Stimulated activated CD4-positive, alpha-beta T cell treated with anti-CD3 and anti-CD28 coated beads, Interleukin-15, amount 100 ng/mL, for 1 hour (primary cell): ENCODE measurements around the gene ZNF75A.
"Not testable (repeated sequence)": the region's sequence is repeated elsewhere in the genome, so short reads cannot be mapped to it uniquely, and the experiment has no call there.

Source experiments
- DNase-seq, 2 donors: peaks; one replicate each; pipeline ENCODE4 v3.0.0-alpha.2; 2020; ENCODE audit warnings: low read depth in 1 of 2, low spot score in 1 of 2

ZNF75A gene

DNA sequence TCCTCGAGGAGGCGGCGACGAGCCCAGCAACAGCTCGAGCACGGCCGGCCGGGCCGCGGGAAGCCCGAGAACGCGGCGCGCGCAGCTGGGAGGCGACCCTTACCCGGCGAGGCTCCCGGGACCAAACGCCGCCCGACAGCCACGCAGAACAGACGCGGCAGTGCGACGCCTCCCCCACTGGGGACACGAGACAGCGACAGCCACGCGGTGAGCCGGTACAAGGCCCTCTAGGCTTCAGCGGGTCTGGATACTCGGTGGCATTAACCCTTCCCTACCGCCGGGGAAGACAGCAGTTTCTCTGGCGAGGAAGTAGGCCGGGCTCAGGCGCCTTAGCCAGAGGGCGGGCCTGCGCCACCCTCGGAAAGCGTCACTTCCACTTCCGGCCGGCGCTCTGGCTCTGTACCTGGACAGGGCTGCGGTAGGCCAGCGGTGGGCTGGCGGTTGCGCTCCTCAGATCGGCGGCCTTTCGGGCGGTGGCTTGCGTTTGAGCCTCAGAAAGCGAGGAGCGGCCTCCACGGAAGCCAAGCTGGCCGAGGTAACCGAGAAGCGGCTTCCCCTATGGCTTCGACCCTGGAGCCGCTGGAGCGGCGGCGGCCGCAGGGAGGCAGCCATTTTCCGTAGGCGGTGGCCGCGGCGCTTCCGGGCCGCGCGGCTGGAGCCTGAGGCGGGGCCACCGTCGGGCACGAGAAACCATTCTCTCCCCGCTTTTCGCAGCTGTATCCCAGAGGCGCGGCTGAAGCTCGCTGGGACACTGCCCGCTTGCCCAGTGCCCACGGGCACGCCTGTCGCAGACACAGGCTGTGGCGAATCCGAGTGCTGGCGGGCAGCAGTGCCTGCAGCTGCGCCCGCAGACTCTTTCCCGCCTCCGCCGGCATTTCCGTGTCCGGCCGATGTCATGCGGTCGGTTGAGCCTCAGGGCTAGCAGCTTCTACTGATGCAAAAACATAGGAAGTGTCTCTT, at the start of gene ZNF75A, which contains the start of gene TIGD7:
Gene ZNF75A, plus strand, starts transcription at position 389 of the 960 bp plus-strand sequence. CDS start 2,932 bp downstream, outside the sequence.
Gene TIGD7, minus strand, starts transcription at position 322 of the 960 bp plus-strand sequence. CDS start 4,816 bp downstream, outside the sequence.
- DNase-seq, result peak; percentile 62 to 63

DNA sequence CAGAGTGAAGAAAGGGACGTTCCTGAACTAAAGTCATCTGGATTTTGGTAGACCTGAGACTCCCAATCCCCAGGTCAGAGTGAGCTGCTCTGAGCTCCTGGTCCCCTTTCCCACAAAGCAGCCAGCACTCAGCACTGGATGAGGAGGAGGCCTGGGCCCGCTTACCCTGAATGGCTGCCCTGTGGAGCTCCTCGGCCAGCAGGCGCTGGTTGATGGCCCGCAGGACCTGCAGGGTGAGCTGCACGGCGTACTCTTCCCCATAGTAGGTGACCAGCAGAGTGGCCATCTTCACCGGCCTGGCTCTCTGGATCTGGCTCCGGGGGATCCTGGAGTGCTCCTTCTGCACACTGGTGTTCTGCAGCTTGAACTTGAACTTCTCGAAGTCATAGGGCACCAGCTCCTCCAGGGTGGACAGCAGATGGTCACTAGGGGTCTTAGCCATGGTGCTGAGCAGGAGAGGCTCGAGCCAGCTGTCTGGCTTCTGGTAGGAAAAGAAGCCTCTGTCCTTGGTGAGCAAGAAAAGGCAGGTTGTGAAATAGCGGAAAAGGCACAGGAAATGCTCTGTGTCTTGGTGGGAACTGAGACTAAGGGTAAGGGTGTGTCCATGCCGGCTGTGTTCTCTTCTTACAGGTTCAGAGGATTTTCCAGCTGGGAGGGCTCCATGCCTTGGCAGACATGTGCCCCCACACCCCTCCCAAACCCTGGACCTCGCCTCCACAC, 49.0 kb upstream of the ZNF75A start, which contains the start of gene MEFV:
Gene MEFV, minus strand, starts transcription at position 488 of the 720 bp plus-strand sequence. Its CDS starts 46 bp downstream, at position 442.
- no peak for DNase-seq

DNA sequence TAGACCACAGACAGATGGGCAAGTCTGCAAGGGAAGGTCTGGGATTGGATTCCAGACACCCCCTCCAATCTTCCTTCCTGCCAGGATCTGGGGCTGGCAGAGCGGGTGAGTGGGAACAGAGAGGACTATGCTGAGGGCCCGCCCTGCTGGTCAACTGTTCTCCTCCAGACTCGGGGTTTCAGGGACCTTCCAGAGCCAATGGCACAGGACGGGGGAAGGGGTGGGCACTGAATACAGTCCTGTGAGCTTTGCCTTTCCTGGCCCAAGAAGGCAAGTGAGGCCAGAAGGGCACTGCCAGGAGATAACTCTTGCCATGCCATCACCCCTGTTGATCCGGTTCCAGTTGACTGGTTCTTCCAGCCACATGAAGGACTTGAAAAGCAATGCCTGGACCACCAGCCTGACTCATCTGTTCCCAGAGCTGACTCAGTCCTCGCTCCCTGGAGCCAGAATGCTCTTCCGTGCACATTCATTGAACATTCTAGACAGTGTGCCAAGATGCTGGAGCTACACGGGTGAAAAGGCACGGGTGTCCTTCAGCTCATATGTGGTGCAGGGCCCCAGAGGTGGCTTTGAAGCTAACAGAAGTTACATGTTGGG, 48.3 kb upstream of the ZNF75A start:
- no peak for DNase-seq

DNA sequence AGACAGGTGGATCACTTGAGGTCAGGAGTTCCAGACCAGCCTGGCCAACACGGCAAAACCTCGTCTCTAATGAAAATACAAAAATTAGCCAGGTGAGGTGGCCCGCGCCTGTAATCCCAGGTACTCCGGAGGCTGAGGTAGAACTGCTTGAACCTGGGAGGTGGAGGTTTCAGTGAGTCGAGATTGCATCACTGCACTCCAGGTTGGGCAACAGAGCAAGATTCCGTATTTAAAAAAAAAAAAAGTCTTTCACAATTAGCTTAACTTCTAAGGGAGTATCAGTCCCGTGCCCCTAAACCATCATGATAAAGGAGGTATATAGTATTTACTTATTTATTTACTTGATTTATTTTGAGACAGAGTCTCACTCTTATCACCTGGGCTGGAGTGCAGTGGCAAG, 45.5 kb upstream of the ZNF75A start:
- no peak for DNase-seq

DNA sequence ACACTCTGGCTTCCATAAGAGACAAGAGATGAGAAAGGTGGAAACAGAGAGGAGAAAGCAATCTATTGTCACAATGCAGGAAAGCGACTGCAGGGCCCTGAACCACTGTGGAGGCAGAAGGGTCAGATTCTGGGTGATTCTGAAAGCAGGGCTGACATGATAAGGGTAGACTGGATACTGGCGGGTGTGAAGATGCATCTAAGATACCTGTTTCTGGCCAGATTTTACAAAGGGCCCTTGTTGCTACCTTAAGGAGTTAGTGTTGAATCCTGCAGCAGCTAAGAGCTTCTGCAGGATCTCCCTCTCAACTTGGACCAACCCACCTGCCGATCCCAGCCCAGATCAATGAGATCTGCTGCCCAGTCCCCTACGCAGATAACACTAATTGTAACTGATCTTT, 42.8 kb upstream of the ZNF75A start:
- no peak for DNase-seq

DNA sequence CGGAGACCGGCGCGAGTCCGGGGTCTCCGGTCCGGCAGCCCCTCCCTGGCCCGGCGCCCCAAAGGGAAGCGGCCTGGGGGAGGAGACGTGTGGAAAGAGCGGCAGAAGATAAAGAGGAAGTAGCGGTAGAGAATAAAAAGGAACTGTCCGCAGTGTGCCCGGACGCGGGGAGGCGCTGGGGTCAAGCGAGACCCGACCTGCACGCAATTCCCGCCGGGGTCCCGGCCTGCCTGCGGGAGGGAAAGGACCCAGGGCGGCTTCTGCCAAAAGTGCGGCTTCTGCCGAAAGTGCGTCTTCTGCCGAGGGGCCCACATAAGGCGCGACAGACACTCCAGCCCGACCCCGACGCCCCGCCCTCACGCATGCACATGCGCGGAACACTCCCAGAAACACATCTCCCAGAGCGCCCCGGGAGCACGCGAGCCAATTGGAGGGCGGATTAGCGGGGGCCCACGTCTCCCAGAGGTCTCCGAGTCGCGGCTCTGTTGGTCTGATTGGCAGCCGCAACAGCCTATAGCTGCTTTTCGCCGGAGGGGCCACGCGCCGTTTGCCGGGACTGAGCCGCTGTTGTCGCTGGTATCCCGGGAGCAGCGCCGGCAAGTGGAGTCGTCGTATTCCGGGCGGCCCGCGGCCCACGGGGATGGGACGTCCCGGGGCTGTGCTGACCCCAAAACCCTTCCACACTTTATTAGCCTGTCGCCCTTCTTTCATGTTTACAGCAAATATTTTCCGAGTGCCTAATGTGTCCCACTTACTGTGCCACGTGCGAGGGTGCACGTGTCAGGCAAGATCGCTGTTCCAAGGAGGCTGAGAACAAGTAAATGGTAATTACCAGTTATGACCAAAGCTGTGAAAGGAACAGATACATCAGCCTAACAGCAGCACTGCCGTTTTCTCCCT, 40.9 kb upstream of the ZNF75A start:
- peak; percentile 93 to 98 for DNase-seq

DNA sequence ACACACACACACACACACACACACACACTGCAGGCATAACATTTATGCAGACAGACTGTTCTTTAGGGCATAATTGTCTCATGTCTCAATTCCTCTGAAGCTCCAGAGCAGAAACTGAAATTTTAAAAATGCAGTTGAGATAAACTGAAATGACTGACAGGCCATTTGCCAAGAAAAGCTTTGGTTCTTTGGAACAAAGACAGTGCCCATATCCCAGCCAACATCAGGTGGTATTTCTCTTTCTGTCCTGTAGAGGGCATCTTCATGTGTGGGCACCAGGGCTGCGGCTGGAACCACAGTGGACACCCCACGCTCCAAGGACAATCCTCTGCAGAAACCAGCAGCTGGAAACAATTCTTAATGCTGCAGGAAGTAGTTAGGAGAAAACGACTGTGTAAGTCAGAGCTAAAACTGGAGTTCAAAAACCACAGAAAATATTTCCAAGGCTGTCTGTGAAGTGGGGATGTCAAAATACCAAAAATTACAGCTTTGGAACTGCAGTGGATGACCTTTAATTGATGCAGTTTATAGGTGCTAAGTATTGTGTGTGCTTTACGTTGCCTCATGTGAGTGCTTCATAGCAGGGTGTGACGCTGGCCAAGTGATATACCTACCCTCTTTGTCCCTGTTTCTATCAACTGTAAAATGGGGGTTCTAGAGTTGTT, 38.3 kb upstream of the ZNF75A start:
- DNase-seq, result no peak

DNA sequence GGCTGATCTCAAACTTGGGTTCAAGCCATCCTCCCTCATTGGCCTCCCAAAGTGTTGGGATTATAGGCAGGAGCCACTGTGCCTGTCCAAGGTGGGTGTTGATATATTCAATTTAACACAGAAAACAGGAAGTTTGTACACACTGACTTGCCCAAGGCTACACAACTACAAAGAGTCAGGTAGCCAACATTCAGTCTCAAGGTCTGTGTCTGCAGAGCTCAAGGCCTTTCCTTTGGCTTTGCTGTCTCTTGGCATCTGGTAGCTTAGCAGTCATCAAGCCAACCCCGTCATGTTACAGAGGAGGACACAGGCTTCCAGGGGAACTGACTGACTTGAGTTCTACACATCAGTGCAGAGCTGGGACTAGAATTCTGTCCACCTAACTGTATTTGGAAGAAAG, 37.0 kb upstream of the ZNF75A start:
- no peak for DNase-seq

DNA sequence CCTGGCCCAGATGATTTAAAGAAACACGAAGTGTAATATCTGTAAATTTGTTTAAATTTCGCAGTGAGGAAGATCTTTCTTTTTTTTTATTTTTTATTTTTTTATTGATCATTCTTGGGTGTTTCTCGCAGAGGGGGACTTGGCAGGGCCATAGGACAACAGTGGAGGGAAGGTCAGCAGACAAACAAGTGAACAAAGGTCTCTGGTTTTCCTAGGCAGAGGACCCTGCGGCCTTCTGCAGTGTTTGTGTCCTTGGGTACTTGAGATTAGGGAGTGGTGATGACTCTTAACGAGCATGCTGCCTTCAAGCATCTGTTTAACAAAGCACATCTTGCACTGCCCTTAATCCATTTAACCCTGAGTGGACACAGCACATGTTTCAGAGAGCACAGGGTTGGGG, 34.6 kb upstream of the ZNF75A start:
- not testable (repeated sequence) for DNase-seq

DNA sequence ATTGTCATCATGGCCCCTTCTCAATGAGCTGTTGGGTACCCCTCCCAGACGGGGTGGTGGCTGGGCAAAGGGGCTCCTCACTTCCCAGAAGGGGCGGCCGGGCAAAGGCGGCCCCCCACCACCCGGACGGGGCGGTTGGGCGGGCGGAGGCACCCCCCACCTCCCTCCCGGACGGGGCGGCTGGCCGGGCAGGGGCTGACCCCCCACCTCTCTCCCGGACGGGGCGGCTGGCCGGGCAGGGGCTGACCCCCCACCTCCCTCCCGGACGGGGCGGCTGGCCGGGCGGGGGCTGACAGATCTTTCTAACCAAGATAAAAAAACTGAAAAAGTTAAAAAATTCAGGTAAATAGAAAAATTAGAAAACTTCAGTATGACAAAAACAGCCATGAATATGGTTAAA, 34.0 kb upstream of the ZNF75A start:
- not testable (repeated sequence) for DNase-seq

DNA sequence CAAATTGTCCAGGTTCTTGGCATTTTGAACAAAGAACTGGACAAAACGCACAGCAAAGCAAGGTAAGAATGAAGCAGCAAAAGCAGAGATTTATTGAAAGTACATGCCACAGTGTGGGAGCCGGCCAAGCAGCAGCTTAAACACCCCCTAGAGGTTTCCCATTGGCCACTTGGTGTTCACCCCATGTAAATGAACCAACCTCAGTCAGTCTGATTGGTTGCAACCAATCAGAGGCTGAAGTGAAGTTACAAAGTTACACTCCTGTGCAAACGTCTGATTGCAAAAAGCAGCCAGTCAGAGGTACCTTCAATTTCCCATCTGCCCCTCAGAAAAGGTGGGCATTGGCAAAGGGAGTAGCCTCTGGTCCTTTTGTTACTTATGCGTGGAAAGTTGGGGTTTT, 30.8 kb upstream of the ZNF75A start:
- no peak for DNase-seq

DNA sequence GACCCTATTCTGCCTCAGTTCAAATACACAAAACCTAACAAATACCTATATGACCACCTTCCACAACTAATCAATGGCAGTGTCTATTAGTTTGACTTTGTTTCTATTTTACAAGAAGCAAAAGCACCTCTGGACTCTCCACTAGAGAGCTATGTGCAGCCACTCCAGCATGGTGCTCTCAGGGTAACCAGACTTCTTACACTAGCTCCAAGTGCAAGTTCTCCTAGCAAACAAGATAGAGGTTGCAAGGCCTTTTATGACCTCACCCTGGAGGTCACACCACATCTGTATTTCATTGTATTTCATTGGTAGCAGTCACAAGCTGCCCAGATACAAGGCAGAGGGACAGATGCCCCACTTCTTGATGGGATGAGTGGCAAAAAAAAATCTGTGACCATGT, 30.4 kb upstream of the ZNF75A start:
- DNase-seq, result no peak

DNA sequence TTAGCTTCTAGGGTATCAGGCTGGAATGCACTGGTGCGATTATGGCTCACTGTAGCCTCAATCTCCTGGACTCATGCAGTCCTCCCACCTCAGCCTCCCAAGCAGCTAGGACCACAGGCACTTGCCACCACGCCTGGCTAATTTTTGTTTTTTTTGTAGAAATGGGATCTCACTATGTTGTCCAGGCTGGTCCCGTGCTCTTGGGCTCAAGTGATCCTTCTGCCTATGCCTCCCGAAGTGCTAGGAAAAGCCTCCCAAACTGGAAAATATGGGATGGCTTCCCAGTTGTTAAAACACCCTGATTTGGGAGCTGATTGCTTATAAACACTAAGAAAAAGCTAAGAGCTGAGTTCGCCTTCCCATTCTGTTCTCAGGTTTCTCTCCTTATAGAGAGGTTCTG, 28.6 kb upstream of the ZNF75A start:
- no peak for DNase-seq

DNA sequence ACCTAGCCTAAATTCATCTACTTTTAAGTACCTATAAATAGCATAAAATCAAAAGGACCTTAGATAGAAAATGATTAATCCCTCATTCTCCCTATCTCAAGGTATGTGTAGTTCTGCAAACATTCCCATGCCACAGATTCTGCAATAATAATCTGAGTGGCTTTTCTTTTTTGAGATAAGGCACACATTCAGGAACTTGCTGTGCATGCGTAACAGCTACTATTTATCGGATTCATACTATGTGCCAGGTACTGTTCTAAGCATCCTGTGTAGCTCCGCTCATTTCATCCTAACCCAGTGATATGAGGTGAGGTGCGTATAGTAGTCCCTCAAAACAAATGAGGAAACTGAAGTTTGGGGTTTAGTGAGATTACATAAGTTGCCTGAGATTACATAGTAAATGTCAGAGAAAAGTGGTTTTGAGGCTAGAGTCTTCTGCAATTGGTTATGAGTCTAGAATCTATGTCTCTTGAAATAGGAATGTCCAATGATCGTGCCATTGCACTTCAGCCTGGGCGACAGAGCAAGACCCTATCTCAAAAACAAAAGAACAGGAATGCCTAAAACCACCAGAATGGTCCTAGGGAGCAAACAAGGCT, 24.0 kb upstream of the ZNF75A start:
- DNase-seq, result no peak

DNA sequence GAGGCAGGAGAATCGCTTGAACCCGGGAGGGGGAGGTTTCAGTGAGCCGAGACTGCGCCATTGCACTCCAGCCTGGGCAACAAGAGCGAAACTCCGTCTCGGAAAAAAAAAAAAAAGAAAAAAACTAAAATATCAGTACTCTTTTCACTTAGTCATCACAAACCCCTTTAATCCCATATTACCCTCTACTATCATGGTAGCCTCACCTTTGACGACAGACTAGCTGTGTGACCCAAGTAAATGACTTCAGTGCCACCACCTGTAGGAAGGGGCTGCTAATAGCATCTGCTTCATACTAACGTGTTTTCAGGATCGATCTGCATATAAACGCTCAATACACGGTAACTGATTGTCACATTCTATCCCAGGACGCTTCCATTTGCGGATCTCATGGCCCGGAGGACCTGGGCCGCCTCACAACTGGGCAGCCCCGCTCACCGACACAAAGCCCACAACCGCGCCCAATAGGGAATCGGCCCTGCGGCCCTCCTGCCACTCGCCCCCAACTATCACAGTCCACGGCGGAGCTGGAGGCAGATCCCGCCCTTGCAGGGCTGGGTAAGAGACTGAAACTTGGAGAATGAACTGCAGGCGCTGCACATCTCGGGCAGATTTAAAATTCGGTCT, 23.1 kb upstream of the ZNF75A start:
- DNase-seq, result no peak

DNA sequence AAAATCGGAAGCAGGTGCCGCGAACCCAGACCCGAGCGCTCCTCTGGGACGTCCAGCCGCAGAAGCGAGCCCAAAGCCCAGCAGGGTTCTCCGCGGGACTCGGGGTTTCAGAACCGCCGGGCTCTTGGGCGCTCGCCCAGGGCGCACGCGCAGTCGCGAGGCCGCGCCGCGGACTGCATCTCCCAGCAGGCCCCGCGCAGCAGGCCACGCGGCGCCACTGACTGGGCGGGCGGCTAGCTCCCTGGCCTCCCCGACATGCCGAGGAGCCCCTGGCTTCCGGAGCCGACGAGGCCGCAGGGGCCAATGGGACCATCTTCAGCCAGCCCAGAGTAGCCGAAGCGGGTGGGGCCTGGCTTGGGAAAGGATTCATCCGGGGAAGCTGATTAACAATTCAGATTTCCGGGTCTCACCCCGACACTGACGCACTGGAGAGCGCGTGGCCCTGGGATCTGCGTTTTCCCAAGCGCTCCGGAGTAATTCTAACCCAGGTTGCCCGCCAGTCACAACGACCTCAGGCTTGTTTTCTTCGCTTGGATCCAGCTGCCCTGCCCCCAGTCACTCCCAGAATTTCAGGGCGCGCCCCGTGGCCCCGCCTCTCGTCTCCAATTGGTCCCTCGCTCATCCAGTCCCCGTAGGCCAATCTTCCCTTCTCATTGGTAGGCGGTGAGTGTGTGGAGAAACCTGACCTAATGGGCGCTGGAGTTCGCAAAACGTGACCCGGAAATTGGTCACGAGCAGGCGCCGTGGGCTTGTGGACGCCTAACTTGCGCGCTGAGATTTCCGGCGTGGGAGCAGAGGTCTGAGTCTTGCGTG, 22.4 kb upstream of the ZNF75A start, which contains the start of gene ZNF263:
Gene ZNF263, plus strand, starts transcription at position 762 of the 813 bp plus-strand sequence. CDS start 328 bp downstream, outside the sequence.
- DNase-seq, result peak; percentile 86

DNA sequence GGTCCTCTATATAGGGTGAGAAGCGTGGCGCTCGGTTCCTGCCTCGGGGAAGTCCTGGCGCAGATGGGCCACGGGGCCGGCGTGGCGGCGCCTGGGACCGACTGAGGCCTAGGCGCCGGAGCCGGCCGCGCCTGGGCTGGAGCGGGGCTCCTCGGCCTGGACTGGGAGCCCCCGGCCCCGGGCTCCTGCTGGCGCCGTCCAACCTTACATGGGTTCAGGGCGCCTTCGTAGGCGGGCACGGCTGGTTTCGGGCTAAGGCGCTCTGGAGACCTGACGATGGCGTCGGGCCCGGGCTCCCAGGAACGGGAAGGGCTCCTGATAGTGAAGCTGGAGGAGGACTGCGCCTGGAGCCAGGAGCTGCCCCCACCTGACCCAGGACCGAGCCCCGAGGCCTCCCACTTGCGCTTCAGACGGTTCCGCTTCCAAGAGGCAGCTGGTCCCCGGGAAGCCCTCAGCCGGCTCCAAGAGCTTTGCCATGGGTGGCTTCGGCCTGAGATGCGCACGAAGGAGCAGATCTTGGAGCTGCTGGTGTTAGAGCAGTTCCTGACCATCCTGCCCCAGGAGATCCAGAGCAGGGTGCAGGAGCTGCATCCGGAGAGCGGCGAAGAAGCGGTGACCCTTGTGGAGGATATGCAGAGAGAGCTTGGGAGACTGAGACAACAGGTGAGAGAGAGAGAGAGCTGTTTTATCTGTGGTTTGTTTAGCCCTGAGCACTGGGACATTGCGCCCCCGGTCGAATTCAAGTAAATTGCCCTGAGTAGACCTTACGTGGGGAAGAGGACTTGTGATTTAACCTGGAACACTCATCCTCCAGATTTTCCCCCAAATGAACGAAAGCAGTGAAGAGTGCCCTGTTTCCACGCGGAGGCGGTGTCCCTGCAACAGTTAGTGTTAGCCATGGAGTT, 21.5 kb upstream of the ZNF75A start:
- DNase-seq, result no peak
